ENCODE results near the gene ZC3H13. TPM values are rescaled to one million over a fixed set of nuclear protein-coding genes. Genes with fewer than 3 reads are reported as not detected.

The ZC3H13 gene
- total and polyA plus RNA-seq, 2 donors (not counting 1 experiment from before 2014, with no cell fraction given): 4.8 to 65.7 TPM

GRCh38 chr13:46045424-46045823, 7.1 kb downstream of the ZC3H13 start:
- Histone ChIP-seq H3K4me1 (ENCODE audit: control insufficient read depth in 2 of 2, insufficient read depth in 2 of 2, low read length in 2 of 2) (peaks cover 0 to 5% of the 10 kb centered on the region in 2 donors), H3K4me3 (ENCODE audit: control extremely low read depth in 1 of 5, extremely low read depth in 1 of 5, insufficient read depth in 1 of 5, low read depth in 2 of 5, low read length in 4 of 5) (no peak overlapping the region), H3K9me3 (ENCODE audit: control extremely low read depth in 1 of 3, control insufficient read depth in 2 of 3, insufficient read depth in 1 of 3, low read length in 2 of 3) (no peaks in the 10 kb centered on the region), H3K27ac (ENCODE audit: low read length in 2 of 2) (no peak overlapping the region), H3K79me2 (ENCODE audit: control insufficient read depth, insufficient read depth, low read length) (peaks cover 63% of the 10 kb centered on the region), H2AFZ (ENCODE audit: insufficient read depth, low read depth, low read length, poor library complexity, severe bottlenecking) (no peak overlapping the region), H3K27me3 (replicated peaks in 1 of 4; ENCODE audit: control extremely low read depth in 1 of 4, control insufficient read depth in 3 of 4, insufficient read depth in 4 of 4, low read length in 3 of 4) (no peaks in the 10 kb centered on the region), H3K4me2 (replicated peaks; ENCODE audit: low read depth, low read length, poor library complexity, severe bottlenecking) (no peak overlapping the region), H3K36me3 (replicated peaks in 1 of 2; ENCODE audit: control extremely low read depth in 1 of 2, control insufficient read depth in 1 of 2, extremely low read depth in 1 of 2, insufficient read depth in 2 of 2, low read length in 1 of 2) (peaks cover 3 to 18% of the 10 kb centered on the region in 2 experiments), H4K20me1 (ENCODE audit: control insufficient read depth, insufficient read depth, low read length, poor library complexity, severe bottlenecking) (peaks cover 21% of the 10 kb centered on the region), H3K9ac (ENCODE audit: low read length) (no peak overlapping the region)
- Mint-ChIP-seq H3K4me1 (peaks cover 21% of the 10 kb centered on the region), H3K4me3 (no peak overlapping the region), H3K27me3 (no peaks in the 10 kb centered on the region), H3K9me3 (ENCODE audit: insufficient read depth) (no peaks in the 10 kb centered on the region), H3K27ac (no peak overlapping the region)
- no peak for TF ChIP-seq EZH2 (IDR thresholded peaks at IDR 0.05; ENCODE audit: borderline replicate concordance, insufficient read depth, low read depth, low read length, poor library complexity, severe bottlenecking)
- TF ChIP-seq, protein P1, sequence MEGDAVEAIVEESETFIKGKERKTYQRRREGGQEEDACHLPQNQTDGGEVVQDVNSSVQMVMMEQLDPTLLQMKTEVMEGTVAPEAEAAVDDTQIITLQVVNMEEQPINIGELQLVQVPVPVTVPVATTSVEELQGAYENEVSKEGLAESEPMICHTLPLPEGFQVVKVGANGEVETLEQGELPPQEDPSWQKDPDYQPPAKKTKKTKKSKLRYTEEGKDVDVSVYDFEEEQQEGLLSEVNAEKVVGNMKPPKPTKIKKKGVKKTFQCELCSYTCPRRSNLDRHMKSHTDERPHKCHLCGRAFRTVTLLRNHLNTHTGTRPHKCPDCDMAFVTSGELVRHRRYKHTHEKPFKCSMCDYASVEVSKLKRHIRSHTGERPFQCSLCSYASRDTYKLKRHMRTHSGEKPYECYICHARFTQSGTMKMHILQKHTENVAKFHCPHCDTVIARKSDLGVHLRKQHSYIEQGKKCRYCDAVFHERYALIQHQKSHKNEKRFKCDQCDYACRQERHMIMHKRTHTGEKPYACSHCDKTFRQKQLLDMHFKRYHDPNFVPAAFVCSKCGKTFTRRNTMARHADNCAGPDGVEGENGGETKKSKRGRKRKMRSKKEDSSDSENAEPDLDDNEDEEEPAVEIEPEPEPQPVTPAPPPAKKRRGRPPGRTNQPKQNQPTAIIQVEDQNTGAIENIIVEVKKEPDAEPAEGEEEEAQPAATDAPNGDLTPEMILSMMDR (IDR thresholded peaks at IDR 0.05): no peak
- CTCF ChIA-PET: no interaction called here
- POLR2A ChIA-PET: no interaction called here
- intact Hi-C loops (cut with micrococcal nuclease): no loop called here
- WGBS (ENCODE audit: insufficient coverage): 100% methylated on average over 1 of the region's 2 CpGs
- no peak for ATAC-seq (ENCODE audit: low read depth)
- no peak for DNase-seq

- Histone ChIP-seq H3K79me2 (ENCODE audit: control insufficient read depth, insufficient read depth, low read length) (peaks cover 46% of the 10 kb centered on the region), H3K27me3 (replicated peaks in 1 of 4; ENCODE audit: control extremely low read depth in 1 of 4, control insufficient read depth in 3 of 4, insufficient read depth in 4 of 4, low read length in 3 of 4) (no peaks in the 10 kb centered on the region), H3K4me2 (replicated peaks; ENCODE audit: low read depth, low read length, poor library complexity, severe bottlenecking) (no peak overlapping the region), H2AFZ (ENCODE audit: insufficient read depth, low read depth, low read length, poor library complexity, severe bottlenecking) (no peak overlapping the region), H4K20me1 (ENCODE audit: control insufficient read depth, insufficient read depth, low read length, poor library complexity, severe bottlenecking) (peaks cover 15% of the 10 kb centered on the region), H3K9ac (ENCODE audit: low read length) (no peak overlapping the region), H3K4me1 (ENCODE audit: control insufficient read depth in 2 of 2, insufficient read depth in 2 of 2, low read length in 2 of 2) (no peaks in the 10 kb centered on the region), H3K9me3 (ENCODE audit: control extremely low read depth in 1 of 3, control insufficient read depth in 2 of 3, insufficient read depth in 1 of 3, low read length in 2 of 3) (no peaks in the 10 kb centered on the region), H3K27ac (ENCODE audit: low read length in 2 of 2) (no peak overlapping the region), H3K36me3 (replicated peaks in 1 of 2; ENCODE audit: control extremely low read depth in 1 of 2, control insufficient read depth in 1 of 2, extremely low read depth in 1 of 2, insufficient read depth in 2 of 2, low read length in 1 of 2) (peaks cover 5 to 34% of the 10 kb centered on the region in 2 experiments), H3K4me3 (ENCODE audit: control extremely low read depth in 1 of 5, extremely low read depth in 1 of 5, insufficient read depth in 1 of 5, low read depth in 2 of 5, low read length in 4 of 5) (no peak overlapping the region)
- H3K4me3 Mint-ChIP-seq: no peak overlapping the region
- H3K27me3 Mint-ChIP-seq: no peaks in the 10 kb centered on the region
- peaks cover 13% of the 10 kb centered on the region for H3K4me1 Mint-ChIP-seq
- ChIA-PET POLR2A (no interaction called here), CTCF (no interaction called here)
- intact Hi-C loops (cut with micrococcal nuclease): no loop called here
- no peak overlapping the region for H3K27ac Mint-ChIP-seq
- H3K9me3 Mint-ChIP-seq (ENCODE audit: insufficient read depth): no peaks in the 10 kb centered on the region
- no peak for DNase-seq
- TF ChIP-seq, protein P1 (IDR thresholded peaks at IDR 0.05): no peak
- no peak for TF ChIP-seq EZH2 (IDR thresholded peaks at IDR 0.05; ENCODE audit: borderline replicate concordance, insufficient read depth, low read depth, low read length, poor library complexity, severe bottlenecking)
- no peak for ATAC-seq (ENCODE audit: low read depth)
- no CpG with 5 or more reads among the region's 5 CpGs for WGBS (ENCODE audit: insufficient coverage)
Measured at GRCh38 chr13:46043647-46044046, 8.9 kb downstream of the ZC3H13 start.

Measured in B cell (primary cell).